ENCODE measurements around the gene ISL1.

The ISL1 gene

GRCh38 chr5:51383131-51384121, at the start of gene ISL1:
Gene ISL1 (plus strand): TSS chr5:51383448. CDS start chr5:51383672, 224 bp downstream.
- peak; percentile 16 to 79 for DNase-seq

DNA sequence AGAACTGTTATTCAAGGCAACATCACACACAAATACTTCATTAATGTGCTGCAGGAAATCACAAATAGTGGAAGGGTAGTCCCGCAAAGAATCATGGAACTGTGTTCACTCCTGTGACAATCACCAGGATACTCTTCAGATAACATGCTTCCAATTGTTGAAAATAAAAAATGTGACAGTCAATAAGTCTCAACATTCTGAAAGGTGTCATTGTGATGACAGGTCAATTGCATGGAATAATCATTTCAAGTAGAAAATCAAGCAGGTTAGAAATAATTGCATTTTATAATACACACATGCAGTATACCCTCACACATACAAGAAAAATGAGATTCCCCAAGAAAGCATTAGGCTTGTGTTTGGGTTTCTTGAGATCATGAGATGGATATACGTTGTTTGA, 46.4 kb upstream of the ISL1 start:
- DNase-seq = no peak

GRCh38 chr5:51345106-51345505, 38.1 kb upstream of the ISL1 start:
- DNase-seq = no peak

- DNase-seq = no peak
Measured at GRCh38 chr5:51347157-51347556, 36.1 kb upstream of the ISL1 start.

- no peak for DNase-seq
Measured at GRCh38 chr5:51347704-51348103, 35.5 kb upstream of the ISL1 start.

DNA sequence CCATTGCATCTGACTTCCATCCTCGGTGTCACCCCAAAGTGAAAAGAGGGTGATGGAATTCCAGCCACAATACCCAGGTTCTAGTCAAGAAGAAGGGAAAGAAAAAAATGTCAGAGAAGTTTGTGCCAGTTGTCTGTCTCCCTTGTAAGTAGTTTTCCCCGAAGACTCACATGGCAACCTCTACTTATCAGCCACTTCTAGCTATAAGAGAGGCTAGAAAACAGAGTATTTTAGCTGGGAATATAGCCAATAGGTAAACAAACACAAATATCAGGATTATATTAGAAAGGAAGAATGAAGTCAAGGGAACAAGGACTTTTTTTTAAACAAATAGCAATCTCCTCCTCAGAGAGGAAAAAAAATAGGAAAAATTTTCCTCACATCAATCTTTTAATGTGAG, 12.2 kb upstream of the ISL1 start:
- no peak for DNase-seq

DNA sequence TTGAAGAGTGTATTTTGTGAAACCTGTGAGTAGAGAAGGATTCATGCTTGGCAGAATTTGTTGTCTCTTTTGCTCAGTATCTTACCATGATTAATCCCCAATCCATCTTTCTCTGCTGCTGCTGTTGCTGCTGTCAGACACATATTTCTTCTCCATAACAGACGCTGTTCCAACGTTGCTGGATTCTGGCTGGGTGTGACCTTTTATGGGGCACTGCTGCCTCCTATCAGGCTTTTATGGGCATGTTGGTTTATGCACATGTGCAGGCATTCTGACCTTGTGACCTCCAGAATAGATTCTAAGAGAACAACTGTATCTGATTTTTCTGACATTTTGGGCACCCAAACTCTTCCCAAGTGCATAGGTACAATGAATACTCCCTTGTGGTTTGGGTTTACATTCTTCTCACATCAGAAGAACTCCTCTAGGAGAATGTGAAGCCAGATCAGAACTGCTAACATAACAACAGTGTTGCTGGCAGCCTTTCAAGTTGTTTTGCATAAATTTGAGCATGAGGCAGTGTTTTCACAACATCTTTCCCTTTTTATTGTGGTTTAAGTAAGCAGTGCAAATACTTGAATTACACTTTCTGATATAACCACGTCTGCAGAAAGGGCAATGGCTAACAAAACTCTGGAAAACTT, 9.2 kb upstream of the ISL1 start:
- no peak for DNase-seq

- DNase-seq = no peak
Measured at GRCh38 chr5:51375084-51375483, 8.2 kb upstream of the ISL1 start.

DNA sequence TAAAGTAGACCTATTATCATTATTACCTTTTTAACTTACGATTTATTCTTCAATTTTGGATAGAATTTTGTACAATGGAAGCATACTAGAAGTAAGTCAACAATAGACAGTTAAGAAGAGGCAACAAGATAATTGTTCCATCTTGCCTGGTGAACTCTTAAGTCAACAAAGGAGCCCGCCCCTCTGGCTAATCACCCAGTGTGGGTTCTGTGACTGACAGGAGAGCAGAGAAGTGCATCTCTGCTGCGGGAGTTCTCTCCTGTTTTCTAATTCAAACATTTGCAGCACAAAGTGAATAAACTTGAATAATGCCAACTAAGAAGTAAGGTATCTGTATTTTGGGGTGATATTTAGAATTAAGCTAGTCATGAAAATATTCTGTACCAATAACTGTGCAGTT, 6.7 kb upstream of the ISL1 start:
- DNase-seq = no peak

DNA sequence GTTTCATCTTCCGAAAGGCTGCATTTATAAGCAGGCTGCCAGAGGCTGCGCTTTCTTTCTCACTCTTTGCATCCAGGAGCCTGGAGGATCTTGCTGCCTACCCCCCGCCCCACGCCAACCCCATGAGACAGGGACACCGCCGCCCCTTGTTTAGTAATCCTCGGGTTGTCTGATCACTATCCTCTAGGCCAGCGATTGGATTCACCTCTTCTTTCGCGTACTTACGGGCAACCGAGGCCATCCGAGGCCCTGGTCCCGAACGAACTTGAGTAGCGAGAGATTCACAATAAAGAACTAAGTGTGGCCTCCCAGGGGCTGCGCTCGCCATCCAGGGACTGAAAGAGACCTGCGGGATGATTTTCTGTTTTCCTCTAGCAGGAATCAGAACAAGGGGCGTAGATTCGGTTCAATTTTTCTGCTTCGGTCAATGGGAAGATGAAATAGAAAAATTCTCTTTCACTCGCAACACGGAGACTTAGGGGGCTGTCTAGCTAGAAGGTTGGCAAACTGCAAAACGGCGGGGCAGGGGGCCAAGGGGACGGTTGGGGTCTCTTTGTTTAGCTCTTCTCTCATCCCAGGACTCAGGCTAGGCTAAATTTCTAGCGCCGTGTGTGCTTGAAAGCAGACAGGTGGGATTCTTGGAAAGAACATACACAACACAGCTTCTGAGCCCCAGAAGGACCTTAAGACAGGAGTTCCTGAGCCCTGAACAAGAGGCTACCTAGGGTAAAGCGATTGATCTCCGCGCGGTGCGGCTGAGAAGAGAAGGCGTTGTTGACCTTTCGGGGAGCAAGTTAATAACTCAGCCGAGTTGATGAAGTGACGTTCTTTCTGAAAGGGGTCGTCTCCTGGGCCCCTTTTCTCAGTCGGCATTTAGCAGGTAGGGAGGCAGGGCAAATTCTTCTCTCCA, 5.8 kb upstream of the ISL1 start:
- DNase-seq = no peak

- no peak for DNase-seq
Measured at GRCh38 chr5:51378061-51378409, 5.2 kb upstream of the ISL1 start.

- DNase-seq = no peak
Measured at GRCh38 chr5:51378448-51379330, 4.6 kb upstream of the ISL1 start.

GRCh38 chr5:51379331-51379700, 3.9 kb upstream of the ISL1 start:
- no peak for DNase-seq

DNA sequence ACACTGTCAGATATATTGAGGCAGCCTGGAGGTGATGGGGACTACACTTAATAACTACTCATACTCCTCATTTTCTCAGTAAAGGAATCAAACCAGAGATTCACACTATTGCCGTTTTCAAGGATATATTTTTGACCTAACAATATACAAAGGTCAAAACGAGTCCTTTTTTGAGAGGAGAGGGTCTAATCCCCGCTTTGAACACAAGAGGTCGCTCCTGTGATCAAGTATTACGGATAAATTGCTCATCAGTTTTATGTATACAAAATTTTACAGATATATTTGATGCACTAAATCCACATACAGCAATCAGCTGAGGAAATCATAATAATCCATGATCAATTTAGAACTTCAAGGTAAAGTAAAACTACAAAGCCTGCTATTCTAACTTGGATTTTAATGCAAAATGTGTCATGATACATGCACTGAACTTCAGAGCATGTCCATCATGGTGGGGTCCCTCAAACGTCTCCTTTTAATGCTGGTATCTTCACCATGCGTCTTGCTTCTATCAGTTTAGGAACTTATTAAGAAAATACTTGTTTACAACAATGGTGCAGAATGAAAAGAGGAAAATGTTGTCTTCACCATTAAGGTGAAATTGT, 2.5 kb upstream of the ISL1 start:
- peak in 1 of 2 experiments; percentile 37 for DNase-seq

GRCh38 chr5:51381761-51382474, 1.3 kb upstream of the ISL1 start:
- DNase-seq = no peak

DNA sequence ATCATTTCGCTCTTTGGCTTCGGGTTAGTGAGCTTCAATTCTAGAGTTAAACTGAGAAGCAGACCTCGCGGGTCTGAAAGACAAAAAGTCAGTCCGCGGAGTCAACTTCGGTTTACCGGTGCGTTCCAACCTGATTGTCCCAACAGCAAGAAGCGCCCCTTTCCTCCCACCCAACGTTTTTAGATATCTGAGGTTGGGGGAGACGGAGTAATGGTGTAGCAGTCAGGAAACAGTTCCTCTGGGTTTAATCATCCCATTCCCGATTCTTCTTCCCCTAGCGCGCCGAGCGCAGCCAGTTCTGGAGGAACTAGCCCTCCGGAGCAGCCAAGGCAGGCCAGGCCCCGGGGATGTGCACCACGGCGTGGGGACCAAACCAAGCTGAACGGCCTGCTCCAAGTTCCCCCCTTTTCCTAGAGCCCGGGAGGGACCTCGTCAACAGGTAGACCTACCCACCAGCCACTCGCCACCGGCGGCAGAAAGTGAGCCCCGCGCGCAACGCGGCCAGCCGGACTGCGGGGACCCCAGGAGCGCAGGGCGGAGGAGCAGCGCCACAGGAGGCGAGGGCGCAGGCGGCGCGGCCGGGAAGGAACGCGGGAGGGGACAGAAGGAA, 622 bp upstream of the ISL1 start:
- DNase-seq = no peak

- DNase-seq = no peak
Measured at GRCh38 chr5:51384281-51384840, 1.1 kb downstream of the ISL1 start.

DNA sequence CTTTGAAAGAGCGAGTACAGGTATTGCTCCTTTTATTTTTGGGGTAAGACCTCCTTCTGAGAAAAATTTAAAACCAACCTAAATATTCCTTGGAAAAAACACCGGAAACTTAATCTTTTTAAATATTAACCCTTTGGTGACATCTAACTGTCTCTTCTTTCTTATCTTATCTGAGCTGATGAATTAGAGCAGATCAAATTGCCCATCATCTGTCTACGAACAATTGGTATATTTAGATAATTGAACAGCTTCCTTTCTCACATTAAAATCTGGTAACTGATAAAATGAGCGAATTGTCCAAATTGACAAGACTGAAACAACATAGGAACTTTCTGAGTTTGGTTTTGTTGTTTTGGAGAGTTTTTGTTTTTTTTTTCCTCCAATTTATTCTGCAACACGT, 2.0 kb downstream of the ISL1 start:
- DNase-seq = no peak

GRCh38 chr5:51386916-51387883, 4.0 kb downstream of the ISL1 start:
- no peak for DNase-seq

Data from NCI-H446 (cell line).